Activated CD4-positive, alpha-beta T cell treated with anti-CD3 and anti-CD28 coated beads for 48 hours (primary cell): ENCODE results near the gene WTAP.
"Not testable (repeated sequence)": the region's sequence is repeated elsewhere in the genome, so short reads cannot be mapped to it uniquely, and the experiment has no call there.

ENCODE experiments used
- DNase-seq: peaks from one replicate; pipeline ENCODE4 v3.0.0-alpha.2; 2020

WTAP gene

DNA sequence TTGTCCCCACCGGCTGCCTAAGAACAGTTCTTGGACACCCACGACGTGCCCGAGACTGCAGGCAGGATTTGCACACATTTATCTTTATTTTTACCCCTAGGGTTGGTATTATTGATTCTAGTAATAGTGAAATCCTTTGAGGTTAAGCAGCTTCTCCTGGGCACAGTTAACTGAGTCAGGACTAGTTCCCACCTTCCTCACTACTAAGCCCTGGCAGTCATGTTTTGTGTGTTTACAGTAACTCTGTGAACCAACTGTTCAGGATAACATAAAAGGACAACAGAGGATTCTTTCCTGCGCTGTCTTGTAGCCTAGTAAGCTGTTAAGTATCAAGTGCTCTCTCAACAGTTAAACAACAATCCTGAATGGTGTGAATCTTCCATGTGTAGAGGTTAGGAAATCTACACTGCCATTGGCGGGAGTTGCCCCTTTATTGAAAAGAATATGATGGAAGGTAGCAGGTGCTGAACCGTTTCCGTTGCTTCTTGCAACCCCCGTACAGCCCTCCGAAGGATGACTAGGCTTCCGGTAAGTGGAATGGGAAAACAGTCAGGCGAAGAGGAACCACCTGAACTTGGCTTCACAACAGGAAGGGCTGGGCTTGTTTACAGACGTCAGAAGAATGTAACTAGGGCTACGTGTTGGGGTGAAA lies 33.3 kb upstream of the WTAP start:
- DNase-seq, result peak; percentile 29

DNA sequence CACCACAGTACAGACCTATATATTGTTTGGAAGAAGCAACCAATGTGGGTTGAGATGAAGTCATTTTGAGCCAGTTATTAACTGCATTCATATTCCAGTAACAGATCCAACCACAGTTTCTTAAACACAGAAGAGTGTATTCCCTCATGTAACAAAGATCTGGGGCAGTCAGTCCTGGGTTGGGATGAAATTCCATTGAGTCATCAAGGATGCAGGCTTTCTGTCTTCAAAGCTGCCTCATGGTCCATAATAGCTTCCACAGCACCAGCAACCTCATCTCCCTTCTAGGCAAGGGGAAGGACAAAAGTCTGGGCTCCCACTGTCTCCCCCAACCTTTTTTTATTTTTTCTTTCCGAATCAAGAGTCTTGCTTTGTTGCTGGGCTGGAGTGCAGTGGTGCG lies 31.3 kb upstream of the WTAP start:
- no peak for DNase-seq

DNA sequence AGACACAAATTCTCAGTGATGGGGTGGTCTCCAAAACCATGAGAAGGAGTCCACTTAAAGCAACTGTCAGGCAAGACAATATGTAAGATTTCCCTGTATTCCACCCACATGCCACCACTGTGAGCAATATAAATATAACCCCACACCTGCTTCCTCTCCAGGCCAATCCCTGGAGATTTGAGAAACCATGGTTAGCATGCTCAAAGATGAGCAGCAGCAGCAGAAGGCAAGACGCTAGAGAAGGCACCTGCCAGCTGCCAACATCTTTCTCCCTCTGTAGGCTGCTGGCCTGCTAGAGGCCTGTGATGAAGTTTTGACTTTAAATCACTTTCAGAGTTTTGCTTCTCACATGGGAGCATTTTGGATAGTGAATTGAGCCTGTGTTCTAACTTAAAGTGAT lies 26.3 kb upstream of the WTAP start:
- DNase-seq, result no peak

DNA sequence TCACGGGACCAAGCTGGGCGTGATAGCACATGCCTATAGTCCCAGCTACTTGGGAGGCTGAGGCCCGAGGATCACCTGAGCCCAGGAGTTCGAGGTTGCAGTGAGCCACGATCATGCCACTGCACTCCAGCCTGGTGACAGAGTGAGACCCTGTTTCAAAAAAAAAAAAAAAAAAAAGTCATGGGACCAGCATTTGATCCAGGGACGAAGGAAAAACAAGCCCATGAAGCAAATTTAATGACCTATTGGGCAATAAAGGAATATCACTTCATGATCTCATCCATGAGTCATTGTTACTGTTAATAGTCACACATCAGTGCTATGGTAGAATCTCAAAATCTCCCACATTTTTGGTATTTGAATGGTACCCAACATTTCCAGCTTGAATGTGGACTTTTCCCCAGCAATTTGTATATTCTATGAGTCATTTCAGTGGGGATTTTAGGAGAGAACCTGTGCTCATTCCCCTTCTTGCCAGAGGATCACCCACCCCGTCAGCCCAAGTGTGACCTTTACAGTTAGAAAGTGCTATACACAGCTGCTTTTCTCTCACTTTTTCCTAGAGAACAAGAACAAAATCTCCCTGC lies 25.8 kb upstream of the WTAP start:
- DNase-seq, result peak; percentile 17

- not testable (repeated sequence) for DNase-seq
Observed at GRCh38 chr6:159710603-159711002, 16.7 kb upstream of the WTAP start.

DNA sequence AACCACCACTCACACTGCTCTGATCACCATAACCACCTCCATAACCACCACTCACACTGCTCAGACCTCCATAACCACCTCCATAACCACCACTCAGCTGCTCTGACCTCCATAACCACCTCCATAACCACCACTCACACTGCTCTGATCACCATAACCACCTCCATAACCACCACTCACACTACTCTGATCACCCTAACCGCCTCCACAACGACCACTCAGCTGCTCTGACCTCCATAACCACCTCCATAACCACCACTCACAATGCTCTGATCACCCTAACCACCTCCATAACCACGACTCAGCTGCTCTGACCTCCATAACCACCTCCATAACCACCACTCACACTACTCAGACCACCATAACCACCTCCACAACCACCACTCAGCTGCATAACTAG lies 14.9 kb upstream of the WTAP start:
- not testable (repeated sequence) for DNase-seq

DNA sequence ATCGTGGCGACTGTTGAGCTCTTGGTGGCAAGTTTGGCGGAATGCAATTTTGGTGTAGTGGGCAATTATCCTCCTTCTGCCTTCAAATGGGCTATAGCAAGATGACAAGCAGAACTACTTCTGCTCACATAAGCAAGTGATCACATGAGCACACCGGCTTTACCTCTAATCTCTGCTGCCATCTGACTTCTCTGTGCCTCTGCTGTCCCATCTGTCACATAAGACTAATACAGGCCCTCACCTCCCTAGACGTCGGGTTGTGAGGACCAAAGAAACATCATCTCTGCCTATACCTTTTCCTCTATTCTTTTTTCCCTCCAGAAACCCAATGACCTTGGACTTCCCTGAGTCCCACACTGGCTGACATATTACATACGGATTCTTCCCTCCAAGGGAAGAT lies 13.3 kb upstream of the WTAP start:
- DNase-seq, result no peak

- no peak for DNase-seq
Observed at GRCh38 chr6:159714404-159714803, 12.9 kb upstream of the WTAP start.

- DNase-seq, result no peak
Observed at GRCh38 chr6:159715166-159715565, 12.1 kb upstream of the WTAP start.

- no peak for DNase-seq
Observed at GRCh38 chr6:159715605-159716004, 11.7 kb upstream of the WTAP start.

- DNase-seq, result no peak
Observed at GRCh38 chr6:159716247-159717096, 10.8 kb upstream of the WTAP start.

- DNase-seq, result no peak
Observed at GRCh38 chr6:159718634-159719033, 8.7 kb upstream of the WTAP start.

- no peak for DNase-seq
Observed at GRCh38 chr6:159719287-159719686, 8.0 kb upstream of the WTAP start.

GRCh38 chr6:159720708-159721107 lies 6.6 kb upstream of the WTAP start:
- DNase-seq, result peak; percentile 34

DNA sequence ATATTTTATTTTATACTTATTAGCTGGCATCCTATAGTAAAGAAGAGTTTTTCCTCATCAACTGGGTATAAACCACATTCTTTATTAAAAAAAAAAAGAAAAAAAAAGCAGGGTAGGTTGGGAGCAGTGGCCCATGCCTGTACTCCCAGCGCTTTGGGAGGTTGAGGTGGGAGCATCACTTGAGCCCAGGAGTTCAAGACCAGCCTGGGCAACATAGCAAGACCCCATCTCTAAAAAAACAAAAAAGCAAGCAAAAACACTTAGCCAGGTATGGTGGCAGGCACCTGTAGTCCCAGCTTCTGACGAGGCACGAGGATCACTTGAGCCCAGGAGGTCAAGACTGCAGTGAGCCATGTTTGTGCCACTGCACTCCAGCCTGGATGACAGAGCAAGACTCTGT lies 5.3 kb upstream of the WTAP start:
- not testable (repeated sequence) for DNase-seq

DNA sequence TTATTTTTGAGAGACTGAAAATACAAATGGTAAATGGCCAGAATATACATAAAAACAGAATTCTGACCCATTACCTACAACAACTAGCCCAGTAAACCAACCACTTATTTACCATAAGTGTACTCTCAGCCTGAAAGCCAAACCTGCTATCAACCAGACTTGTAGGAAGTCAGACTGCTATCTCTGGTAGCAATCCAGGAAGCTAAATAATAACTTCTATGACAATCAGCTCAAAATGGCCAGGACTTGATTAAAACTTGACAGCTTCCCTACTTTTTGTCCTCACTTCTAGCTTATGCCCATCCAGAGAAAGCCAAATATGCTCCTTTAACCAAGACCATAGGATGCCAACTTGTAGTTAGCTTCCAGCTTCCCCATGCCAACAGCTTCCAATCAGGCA lies 4.7 kb upstream of the WTAP start:
- no peak for DNase-seq

- DNase-seq, result no peak
Observed at GRCh38 chr6:159723259-159723658, 4.0 kb upstream of the WTAP start.

DNA sequence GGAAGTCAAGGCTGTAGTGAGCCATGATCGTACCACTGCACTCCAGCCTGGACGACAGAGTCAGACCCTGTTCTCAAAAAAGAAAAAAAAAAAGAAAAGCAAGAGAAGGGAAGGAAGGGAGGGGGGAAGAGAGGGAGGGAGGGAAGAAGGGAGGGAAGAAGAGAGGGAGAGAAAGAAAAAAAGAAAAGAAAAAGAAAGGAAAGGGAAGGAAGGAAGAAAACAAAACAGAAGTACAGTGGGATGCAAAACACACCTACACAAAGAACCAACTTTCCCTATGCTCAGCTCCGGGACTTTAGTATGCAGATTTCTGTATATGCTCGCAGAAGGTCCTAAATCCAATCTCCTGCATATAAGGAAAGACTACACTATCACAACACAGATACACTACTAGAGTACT lies 2.5 kb upstream of the WTAP start:
- no peak for DNase-seq

GRCh38 chr6:159725208-159725607 lies 2.1 kb upstream of the WTAP start:
- not testable (repeated sequence) for DNase-seq

- no peak for DNase-seq
Observed at GRCh38 chr6:159726255-159726917, 920 bp upstream of the WTAP start.

DNA sequence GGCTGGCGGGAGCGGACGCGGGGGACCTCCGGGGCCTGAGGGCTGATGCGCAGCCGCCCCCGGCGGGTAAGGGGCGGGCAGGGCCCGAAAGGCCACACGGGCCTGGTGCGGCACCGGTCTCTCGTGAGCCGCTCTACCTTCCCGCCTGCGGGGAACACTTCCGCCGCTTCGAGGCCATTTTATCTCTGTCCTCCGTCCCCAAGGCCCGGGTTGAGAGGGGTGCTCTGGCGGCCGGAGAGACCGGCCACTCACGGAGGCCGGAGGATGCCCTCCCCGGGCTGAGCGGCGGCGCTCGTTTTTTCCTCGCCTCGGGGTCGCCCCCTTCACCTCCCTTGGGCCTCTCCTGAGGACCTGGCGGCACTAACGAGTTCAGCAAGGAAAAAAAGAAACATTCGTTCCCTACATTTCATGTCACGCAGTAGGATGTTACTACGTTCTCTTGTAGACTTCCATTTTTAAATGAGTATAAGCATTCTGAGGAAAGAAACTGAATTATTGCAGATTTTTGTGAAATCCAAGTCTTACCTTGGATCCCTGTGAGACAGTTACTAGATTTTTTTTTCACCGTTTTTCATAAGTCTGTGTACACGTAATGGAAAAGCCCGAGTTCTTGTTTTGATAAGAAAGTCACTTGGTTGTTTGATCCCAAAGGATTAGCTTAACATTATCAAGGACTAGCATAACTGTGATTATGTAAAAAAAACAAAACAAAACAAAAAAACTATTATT lies 575 bp downstream of the WTAP start:
- no peak for DNase-seq

DNA sequence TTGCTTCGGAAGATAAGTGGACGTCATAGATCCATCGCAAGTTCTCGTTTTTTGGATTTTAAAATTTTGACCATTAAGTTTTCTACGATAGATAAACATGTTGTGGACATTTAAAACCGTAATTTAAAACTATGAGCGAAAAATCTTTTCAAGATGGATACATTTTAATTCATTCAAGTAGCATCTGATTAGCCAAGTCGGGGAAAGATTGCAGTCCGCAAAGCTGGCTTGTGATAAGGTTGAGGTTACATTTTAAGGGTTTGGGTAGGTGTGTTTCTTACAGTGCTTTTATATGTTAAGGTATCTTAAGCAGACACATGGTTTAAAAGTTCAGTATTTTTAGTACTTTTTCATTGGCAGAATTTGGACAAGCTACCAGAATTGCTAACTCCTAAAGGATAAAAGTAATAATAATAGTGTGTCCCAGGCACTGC lies 1.2 kb downstream of the WTAP start:
- peak; percentile 15 for DNase-seq
